Endothelial cell (in vitro differentiated cells): Measurements from ENCODE around the gene ACOXL. TPM values are rescaled to one million over a fixed set of nuclear protein-coding genes. Genes with fewer than 3 reads are reported as not detected.

ENCODE experiments used
- DNase-seq: peaks from one replicate; pipeline ENCODE4 v3.0.0; 2021; ENCODE audit warnings: low spot score
- H3K27ac Mint-ChIP-seq: one replicate; pipeline ENCODE4 v1.8.0; 2021; ENCODE audit warnings: mixed read lengths, inconsistent platforms; ENCODE audit not compliant: unreplicated experiment
- H3K27me3 Mint-ChIP-seq: one replicate; pipeline ENCODE4 v1.8.0; 2021; ENCODE audit warnings: mild to moderate bottlenecking, moderate library complexity, mixed read lengths, inconsistent platforms; ENCODE audit not compliant: unreplicated experiment
- H3K36me3 Mint-ChIP-seq: one replicate; pipeline ENCODE4 v1.8.0; 2021; ENCODE audit warnings: mild to moderate bottlenecking, low read depth, mixed read lengths, inconsistent platforms; ENCODE audit not compliant: unreplicated experiment
- H3K4me1 Mint-ChIP-seq: one replicate; pipeline ENCODE4 v1.8.0; 2021; ENCODE audit warnings: mild to moderate bottlenecking, mixed read lengths, inconsistent platforms; ENCODE audit not compliant: unreplicated experiment
- H3K4me3 Mint-ChIP-seq: one replicate; pipeline ENCODE4 v1.8.0; 2021; ENCODE audit warnings: mild to moderate bottlenecking, mixed read lengths, inconsistent platforms; ENCODE audit not compliant: unreplicated experiment
- H3K9me3 Mint-ChIP-seq: one replicate; pipeline ENCODE4 v1.8.0; 2021; ENCODE audit warnings: mixed read lengths, inconsistent platforms; ENCODE audit not compliant: unreplicated experiment
- CTCF ChIP-seq: fragments of 200-600 bp; sonication (generic); IDR thresholded peaks from one replicate; pipeline ENCODE4 v1.5.0; 2021; ENCODE audit warnings: antibody characterized with exemption; ENCODE audit not compliant: unreplicated experiment
- total RNA-seq: library from RNA; stranded (reverse); fragmentation: NEBNext Ultra II Directional; extraction: Animal tissue kit (Norgen Biotek cat#: 25700); gene quantifications from one replicate; pipeline ENCODE4 v1.2.1, GENCODE V29; 2021; ENCODE audit not compliant: unreplicated experiment

The ACOXL gene
- total RNA-seq, 1 donor from 2014 or later = 0.44 TPM

GRCh38 chr2:110724820-110725219 lies 7.6 kb upstream of the ACOXL start:
- no peak overlapping the region for H3K27ac Mint-ChIP-seq
- no peaks in the 10 kb centered on the region for H3K36me3 Mint-ChIP-seq
- H3K4me1 Mint-ChIP-seq = peaks cover 3% of the 10 kb centered on the region
- no peak for DNase-seq
- no peaks in the 10 kb centered on the region for H3K9me3 Mint-ChIP-seq
- TF ChIP-seq CTCF = no peak
- no peak overlapping the region for H3K4me3 Mint-ChIP-seq
- peaks cover 2% of the 10 kb centered on the region for H3K27me3 Mint-ChIP-seq

- no peak for DNase-seq
- Mint-ChIP-seq H3K4me3 (no peak overlapping the region), H3K27me3 (peaks cover 2% of the 10 kb centered on the region), H3K4me1 (peaks cover 3% of the 10 kb centered on the region), H3K36me3 (no peaks in the 10 kb centered on the region), H3K9me3 (no peaks in the 10 kb centered on the region), H3K27ac (no peak overlapping the region)
- no peak for TF ChIP-seq CTCF
Measured at GRCh38 chr2:110725370-110725769, 7.0 kb upstream of the ACOXL start.

- no peak for DNase-seq
- Mint-ChIP-seq H3K4me1 (peaks cover 3% of the 10 kb centered on the region), H3K27me3 (peaks cover 2% of the 10 kb centered on the region), H3K36me3 (no peaks in the 10 kb centered on the region), H3K4me3 (no peak overlapping the region), H3K9me3 (no peaks in the 10 kb centered on the region), H3K27ac (no peak overlapping the region)
- no peak for TF ChIP-seq CTCF
Measured at GRCh38 chr2:110725859-110726258, 6.5 kb upstream of the ACOXL start.

GRCh38 chr2:110726285-110726684 lies 6.1 kb upstream of the ACOXL start:
- TF ChIP-seq CTCF = no peak
- Mint-ChIP-seq H3K4me3 (no peak overlapping the region), H3K4me1 (peaks cover 3% of the 10 kb centered on the region), H3K27me3 (peaks cover 2% of the 10 kb centered on the region), H3K9me3 (no peaks in the 10 kb centered on the region), H3K27ac (no peak overlapping the region), H3K36me3 (peaks cover 3% of the 10 kb centered on the region)
- no peak for DNase-seq

- Mint-ChIP-seq H3K4me3 (no peak overlapping the region), H3K36me3 (peaks cover 8% of the 10 kb centered on the region), H3K27me3 (peaks cover 3% of the 10 kb centered on the region), H3K4me1 (peaks cover 9% of the 10 kb centered on the region), H3K9me3 (no peaks in the 10 kb centered on the region), H3K27ac (no peak overlapping the region)
- no peak for DNase-seq
- no peak for TF ChIP-seq CTCF
Measured at GRCh38 chr2:110727923-110728322, 4.5 kb upstream of the ACOXL start.
